ENCODE measurements around the gene GSG1.
"Not testable (repeated sequence)": the region's sequence is repeated elsewhere in the genome, so short reads cannot be mapped to it uniquely, and the experiment has no call there.

GSG1 gene

DNA sequence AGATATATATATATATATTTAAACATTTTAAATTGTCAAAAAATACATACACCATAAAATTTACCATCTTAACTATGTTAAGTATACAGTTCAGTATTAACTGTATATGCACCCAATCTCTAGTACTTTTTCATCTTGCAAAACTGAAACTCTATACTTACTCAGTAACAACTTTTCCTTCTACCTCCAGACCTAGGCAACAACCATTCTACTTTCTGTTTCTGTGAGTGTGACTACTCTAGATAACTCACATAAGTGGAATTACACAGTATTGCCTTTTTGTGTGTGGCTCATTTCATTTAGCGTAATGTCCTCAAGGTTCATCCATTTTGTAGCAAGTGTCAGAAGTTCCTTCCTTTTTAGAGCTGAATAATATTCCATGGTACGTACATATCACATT, 51.0 kb downstream of the GSG1 start:
- DNase-seq: no peak

DNA sequence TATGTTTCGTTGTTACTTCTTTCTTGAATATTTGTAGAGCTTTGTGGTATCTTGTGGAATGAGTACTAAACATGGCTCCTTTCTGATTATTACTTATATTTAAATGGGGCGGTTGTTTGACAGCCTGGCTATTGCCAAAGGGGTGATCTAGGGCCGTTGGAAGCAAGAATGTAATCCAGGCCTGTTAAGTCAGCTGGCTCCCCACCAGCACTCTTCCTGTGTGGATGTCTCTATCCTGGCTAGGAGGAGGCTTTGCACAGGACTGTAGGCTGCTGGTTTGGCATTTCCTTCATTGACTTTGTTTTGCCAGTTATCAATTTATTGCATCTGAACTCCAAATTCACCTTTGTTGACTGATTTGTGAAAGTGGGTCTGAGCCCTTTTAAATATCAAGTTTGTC, 53.7 kb downstream of the GSG1 start:
- DNase-seq: no peak

DNA sequence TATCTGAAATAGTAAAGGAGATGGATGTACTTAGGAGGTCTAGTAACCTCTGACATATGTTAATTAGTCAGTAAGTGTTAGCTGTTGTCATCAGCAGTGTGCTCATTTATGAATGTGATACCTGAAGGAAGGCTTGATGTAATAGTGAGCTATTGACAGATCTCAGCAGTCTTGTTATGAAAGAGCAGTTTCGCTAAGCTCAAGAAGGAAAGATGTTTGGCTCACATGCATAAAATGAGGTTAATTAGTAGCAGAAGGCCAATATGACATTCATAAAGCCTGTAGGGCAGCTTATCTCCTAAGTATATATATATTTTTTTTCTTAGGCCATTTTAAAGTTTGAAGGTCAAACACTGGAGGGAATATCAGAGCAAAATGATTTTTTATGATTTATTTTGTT, 56.5 kb downstream of the GSG1 start:
- DNase-seq: no peak

DNA sequence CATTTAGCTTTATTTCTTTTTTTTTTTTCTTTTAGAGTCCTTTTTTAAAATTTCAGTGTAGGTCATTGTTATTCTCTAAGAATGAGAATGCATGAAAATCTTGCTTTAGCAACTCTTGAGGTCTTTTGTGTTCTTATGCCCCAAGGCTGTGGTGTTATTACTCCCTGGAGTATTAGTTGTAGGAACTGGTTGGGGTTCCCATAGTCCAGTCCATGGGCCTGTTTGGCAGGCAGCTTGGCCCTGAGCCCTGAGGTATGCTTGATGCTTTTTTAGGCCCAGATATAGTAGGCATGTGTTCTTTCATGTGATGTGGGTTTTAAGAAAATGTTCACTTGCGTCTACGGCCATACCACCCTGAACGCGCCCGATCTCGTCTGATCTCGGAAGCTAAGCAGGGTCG, 57.7 kb downstream of the GSG1 start:
- DNase-seq: no peak

DNA sequence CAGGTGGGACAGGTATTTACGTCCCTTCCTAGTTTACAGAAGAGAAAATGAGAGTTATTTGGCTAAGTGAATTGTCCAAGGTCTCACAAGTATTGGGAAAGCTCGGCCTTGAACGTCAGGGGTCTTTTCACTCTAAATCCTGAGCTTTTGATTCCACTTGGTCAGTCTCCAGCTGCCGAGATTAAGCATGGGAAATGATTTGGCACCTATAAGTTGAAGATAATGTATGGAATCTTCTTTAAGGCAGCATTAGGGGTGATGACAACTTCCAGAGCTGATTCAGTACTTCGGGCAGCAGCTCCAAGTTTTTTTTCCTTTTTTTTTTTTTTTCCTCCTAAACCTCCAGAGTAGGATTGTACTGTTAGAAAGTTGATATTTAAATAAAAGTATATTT, 58.6 kb downstream of the GSG1 start:
- DNase-seq: no peak

DNA sequence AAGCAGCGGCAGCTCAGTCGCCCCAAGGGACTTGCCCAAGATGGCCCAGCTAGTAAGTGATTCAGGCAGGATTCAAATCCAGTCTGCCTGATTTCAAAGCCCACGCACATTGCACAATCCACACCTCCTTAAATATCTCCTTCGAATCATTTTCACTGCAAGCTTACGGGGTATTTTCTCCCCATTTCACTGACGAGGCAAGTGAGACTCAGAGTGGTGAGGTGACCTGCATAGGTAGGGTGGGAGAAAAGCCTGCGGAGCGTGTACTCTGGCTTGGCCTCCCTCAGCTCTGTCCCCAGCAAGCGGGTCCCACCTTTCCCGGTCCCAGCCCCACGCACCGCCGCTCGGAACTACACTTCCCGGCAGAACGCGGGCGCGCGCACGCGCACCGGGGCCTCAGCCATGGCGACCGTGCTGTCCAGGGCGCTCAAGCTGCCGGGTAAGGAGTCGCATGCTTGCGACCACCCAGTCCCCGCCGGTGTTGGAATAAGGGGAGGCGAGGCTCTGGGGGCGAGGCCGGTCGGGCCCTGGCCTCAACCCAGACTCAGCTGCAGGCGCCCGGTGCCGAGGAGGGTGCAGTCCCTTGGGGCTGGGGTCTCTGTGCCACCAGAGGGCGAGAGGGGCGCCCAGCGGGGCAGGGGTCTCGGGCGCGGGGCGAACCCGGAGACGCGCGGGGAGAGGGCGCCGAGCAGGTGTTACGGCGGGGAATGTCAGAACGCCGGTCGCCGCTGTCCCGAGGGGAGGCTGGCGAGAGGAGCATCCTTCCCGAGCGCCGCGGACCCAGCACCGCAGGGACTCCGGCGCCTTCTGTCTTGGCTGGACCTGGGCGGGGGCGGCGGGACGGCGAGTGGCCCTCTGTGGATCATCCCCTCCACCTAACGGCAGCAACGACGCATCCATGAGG, 59.2 kb downstream of the GSG1 start, which contains the start of gene FAM234B:
FAM234B (plus strand) TSS at position 380 of the 904 bp plus-strand sequence; CDS start at position 403, 23 bp downstream.
- DNase-seq: peak; percentile 75

DNA sequence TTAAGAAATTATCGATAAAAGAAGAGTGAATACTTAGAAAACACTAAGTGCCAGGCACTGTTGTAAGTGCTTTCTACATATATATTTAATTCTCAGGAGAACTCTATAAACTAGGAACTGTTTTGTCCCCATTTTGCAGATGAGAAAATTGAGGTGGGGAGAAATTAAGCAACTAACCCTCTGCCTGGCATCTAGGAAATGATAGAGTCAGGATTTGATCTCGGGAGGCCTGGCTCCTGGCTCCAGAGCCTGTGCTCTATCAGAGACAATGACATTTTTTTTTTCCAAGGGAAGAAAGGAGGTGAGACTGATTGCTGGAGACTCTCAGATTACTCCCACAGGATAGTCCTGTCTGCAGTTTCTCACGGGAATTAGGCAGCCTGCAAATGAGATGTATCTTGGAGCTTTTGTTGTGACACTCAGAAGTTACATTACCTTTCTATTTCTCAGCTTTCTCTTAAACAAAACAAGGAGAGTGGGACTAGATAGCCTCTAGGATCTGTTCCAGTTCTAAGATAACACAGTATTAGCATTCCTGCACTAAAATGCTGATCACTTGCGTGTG, 60.7 kb downstream of the GSG1 start:
- no peak for DNase-seq

DNA sequence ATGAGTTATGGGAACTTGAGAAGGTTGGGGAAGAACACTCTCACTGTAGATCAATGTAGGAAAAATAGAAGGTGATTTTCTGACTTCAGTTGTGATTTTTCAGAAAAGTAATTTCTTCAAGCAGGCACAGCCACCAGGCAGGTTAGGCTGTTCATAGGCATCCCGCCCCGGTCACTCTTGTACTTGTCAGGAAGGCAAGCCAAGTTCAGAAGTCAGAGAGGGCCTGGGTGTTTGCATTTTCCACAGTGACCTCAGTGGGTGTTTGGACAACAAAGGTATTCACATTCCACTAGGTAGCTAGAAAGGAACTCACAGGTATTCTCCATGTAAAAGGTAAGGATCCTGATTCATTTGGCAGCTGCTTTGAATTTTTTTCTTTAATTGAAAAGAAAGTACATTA, 62.2 kb downstream of the GSG1 start:
- no peak for DNase-seq

DNA sequence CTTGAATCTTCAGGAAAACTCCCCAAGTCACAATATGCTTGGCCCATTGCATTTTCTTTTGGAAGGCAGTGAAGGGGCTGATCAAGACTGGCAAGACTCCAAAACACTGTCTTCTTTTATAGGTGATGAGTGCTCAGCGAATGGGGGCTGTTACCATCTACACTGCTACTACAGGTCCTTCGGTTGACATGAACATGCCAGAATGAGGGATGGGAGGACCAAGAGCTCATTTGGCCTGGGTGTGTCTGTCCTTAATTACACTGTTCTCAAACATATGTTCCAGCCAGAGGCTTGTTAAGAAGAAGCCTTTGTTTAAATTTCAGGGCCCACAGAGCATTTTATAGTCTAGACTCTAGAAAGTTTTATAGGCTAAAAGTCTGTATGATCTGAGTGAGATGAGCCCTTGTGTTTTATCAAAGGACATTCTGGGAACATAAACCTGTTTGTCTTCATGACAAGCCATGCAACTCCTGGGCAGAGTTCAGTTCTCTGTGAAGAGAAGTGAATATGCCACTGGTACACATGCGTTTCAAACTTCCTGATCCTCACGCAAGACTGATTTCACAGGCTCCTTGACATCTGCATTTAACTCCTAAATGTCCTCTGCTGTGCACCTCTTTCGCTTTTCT, 64.0 kb downstream of the GSG1 start:
- no peak for DNase-seq

DNA sequence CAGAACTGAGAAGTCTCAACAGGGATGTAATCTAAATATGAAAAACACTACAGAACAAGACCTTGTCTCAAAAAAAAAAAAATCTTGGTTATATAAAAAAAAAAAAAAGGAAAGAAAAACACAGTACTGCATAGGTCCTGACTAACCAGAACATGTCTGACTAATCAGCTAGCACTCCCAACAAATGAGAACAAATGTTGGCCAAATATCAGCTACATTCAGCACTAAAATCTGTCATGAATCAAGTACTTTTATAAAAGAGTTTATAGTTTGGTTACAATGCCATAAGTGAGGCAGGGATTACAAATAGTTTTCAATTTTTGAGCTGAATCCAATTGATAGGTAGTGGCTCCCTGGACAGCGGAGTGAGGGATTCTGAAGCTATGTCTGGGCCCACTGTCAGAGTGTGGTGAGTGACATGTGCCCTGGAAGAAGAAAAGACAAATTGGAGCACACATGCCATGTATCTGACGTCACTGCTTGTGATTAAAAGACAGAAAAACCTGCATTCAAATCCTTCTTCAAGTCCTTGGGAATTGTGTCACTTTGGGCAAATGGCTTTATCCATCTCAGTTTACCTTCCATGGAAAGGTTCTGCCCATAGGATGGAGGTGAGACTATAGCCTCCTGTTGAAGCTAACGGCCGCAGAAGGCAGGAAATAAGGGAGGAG, 64.8 kb downstream of the GSG1 start:
- no peak for DNase-seq

DNA sequence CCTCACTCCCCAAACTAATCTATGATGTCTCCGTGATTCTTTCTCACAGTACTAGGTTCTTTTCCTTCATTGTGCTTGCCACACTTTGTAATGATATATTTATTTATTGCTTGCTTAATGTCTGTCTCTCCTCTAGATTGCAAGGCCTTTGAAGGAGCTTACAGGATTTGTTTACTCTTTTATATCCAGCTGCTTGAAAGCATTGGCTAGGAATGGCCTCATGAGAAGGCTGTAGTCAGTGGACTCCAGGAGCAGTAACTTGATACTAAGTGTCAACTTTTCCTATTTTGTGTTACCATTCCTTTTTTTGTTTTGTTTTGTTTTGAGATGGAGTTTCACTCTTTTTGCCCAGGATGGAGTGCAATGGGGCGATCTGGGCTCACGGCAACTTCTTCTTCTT, 66.6 kb downstream of the GSG1 start:
- no peak for DNase-seq

DNA sequence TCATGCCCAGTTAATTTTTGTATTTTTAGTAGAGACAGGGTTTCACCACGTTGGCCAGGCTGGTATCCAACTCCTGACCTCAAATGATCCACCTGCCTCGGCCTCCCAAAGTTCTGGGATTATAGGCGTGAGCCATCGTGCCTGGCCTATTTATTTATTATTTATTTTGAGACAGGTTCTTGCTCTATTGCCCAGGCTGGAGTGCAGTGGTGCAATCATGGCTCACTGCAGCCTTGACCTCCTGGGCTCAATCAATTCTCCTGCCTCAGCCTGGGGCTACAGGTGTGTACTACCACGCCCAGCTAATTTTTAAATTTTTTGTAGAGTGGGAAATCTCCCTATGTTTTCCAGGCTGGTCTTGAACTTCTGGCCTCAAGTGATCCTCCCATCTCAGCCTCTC, 68.1 kb downstream of the GSG1 start:
- DNase-seq: not testable (repeated sequence)
